WTC11 (cell line): ENCODE results near the gene RPIA. TPM values are rescaled to one million over a fixed set of nuclear protein-coding genes. Genes with fewer than 3 reads are reported as not detected.
A peak's percentile ranks its signal among the peaks of the same experiment; 100 is the strongest.

ENCODE experiments used
- AFF4 ChIP-seq: sonication (generic); formaldehyde crosslinking; IDR thresholded peaks from 2 replicates; pipeline ENCODE4 v1.8.1; 2023; ENCODE audit warnings: mild to moderate bottlenecking, missing genetic modification reagents, borderline replicate concordance
- AR ChIP-seq: fragments of 250-450 bp; sonication (Bioruptor Pico); IDR thresholded peaks from 2 replicates; pipeline ENCODE4 v1.9.0; 2021; ENCODE audit warnings: mild to moderate bottlenecking
- CBFB ChIP-seq: sonication (generic); formaldehyde crosslinking; IDR thresholded peaks from 2 replicates; pipeline ENCODE4 v1.8.1; 2022; ENCODE audit warnings: mild to moderate bottlenecking, low read depth, missing genetic modification reagents
- CREB1 ChIP-seq: sonication (generic); formaldehyde crosslinking; IDR thresholded peaks from 2 replicates; pipeline ENCODE4 v1.8.0; 2023; ENCODE audit warnings: mild to moderate bottlenecking, missing genetic modification reagents
- E2F1 ChIP-seq: sonication (generic); formaldehyde crosslinking; IDR thresholded peaks from 2 replicates; pipeline ENCODE4 v1.8.0; 2022; ENCODE audit warnings: mild to moderate bottlenecking, missing genetic modification reagents
- FOXP1 ChIP-seq: sonication (generic); formaldehyde crosslinking; IDR thresholded peaks from 2 replicates; pipeline ENCODE4 v1.8.0; 2022; ENCODE audit warnings: missing genetic modification reagents, mild to moderate bottlenecking, moderate library complexity, borderline replicate concordance
- GABPB1 ChIP-seq: sonication (generic); formaldehyde crosslinking; IDR thresholded peaks from 2 replicates; pipeline ENCODE4 v1.8.1; 2023; ENCODE audit warnings: mild to moderate bottlenecking, missing genetic modification reagents
- JAZF1 ChIP-seq: fragments of 250-450 bp; sonication (Bioruptor Pico); IDR thresholded peaks from 2 replicates; pipeline ENCODE4 v1.9.0; 2021; ENCODE audit warnings: moderate library complexity, mild to moderate bottlenecking, inconsistent platforms
- MXD4 ChIP-seq: fragments of 250-450 bp; sonication (Bioruptor Pico); IDR thresholded peaks from 2 replicates; pipeline ENCODE4 v1.8.0; 2021; ENCODE audit warnings: mild to moderate bottlenecking, moderate library complexity, borderline replicate concordance
- NR1H2 ChIP-seq: sonication (generic); formaldehyde crosslinking; IDR thresholded peaks from 2 replicates; pipeline ENCODE4 v1.9.0; 2021; ENCODE audit warnings: mild to moderate bottlenecking, moderate library complexity, missing genetic modification reagents
- NR2C2 ChIP-seq: sonication (generic); formaldehyde crosslinking; IDR thresholded peaks from 2 replicates; pipeline ENCODE4 v1.8.0; 2022; ENCODE audit warnings: mild to moderate bottlenecking, missing genetic modification reagents
- PRDM15 ChIP-seq: sonication (generic); formaldehyde crosslinking; IDR thresholded peaks from 2 replicates; pipeline ENCODE4 v1.8.0; 2022; ENCODE audit warnings: missing genetic modification reagents
- PREB ChIP-seq: sonication (generic); formaldehyde crosslinking; IDR thresholded peaks from 2 replicates; pipeline ENCODE4 v1.8.1; 2022; ENCODE audit warnings: mild to moderate bottlenecking, missing genetic modification reagents, moderate library complexity, borderline replicate concordance
- TEAD1 ChIP-seq: sonication (generic); formaldehyde crosslinking; IDR thresholded peaks from 2 replicates; pipeline ENCODE4 v1.8.0; 2022; ENCODE audit warnings: mild to moderate bottlenecking, missing genetic modification reagents
- TP53 ChIP-seq: sonication (generic); formaldehyde crosslinking; IDR thresholded peaks from 2 replicates; pipeline ENCODE4 v1.8.1; 2023; ENCODE audit warnings: mild to moderate bottlenecking, missing genetic modification reagents
- ZBTB21 ChIP-seq: sonication (generic); formaldehyde crosslinking; IDR thresholded peaks from 2 replicates; pipeline ENCODE4 v1.8.1; 2023; ENCODE audit warnings: mild to moderate bottlenecking, missing genetic modification reagents, borderline replicate concordance
- ZNF138 ChIP-seq: sonication (generic); formaldehyde crosslinking; conservative IDR thresholded peaks from 2 replicates; pipeline ENCODE4 v1.8.1; 2022; ENCODE audit warnings: mild to moderate bottlenecking, moderate library complexity, missing genetic modification reagents
- ZNF263 ChIP-seq: sonication (generic); formaldehyde crosslinking; IDR thresholded peaks from 2 replicates; pipeline ENCODE4 v1.8.1; 2022; ENCODE audit warnings: low read depth, mild to moderate bottlenecking, moderate library complexity, missing genetic modification reagents
- ZNF396 ChIP-seq: fragments of 250-450 bp; sonication (Bioruptor Pico); IDR thresholded peaks from 2 replicates; pipeline ENCODE4 v1.8.0; 2021; ENCODE audit warnings: mild to moderate bottlenecking, moderate library complexity, borderline replicate concordance
- ZNF423 ChIP-seq: fragments of 250-450 bp; sonication (Bioruptor Pico); IDR thresholded peaks from 2 replicates; pipeline ENCODE4 v2.1.2; 2022; ENCODE audit warnings: mild to moderate bottlenecking, moderate library complexity
- ZNF671 ChIP-seq: fragments of 250-450 bp; sonication (Bioruptor Pico); IDR thresholded peaks from 2 replicates; pipeline ENCODE4 v1.8.0; 2021; ENCODE audit warnings: mild to moderate bottlenecking
- total RNA-seq: library from RNA; stranded (reverse); gene quantifications from 3 replicates; pipeline ENCODE4 v1.2.3, GENCODE V29; 2021
- TF ChIP-seq, protein P1 (sequence below): sonication (generic); formaldehyde crosslinking; IDR thresholded peaks from 2 replicates; pipeline ENCODE4 v1.8.0; 2023; ENCODE audit warnings: missing genetic modification reagents
- TF ChIP-seq, protein P2 (sequence below): sonication (generic); formaldehyde crosslinking; IDR thresholded peaks from 2 replicates; pipeline ENCODE4 v1.8.0; 2022; ENCODE audit warnings: mild to moderate bottlenecking, missing genetic modification reagents
- TF ChIP-seq, protein P3 (sequence below): sonication (generic); formaldehyde crosslinking; IDR thresholded peaks from 2 replicates; pipeline ENCODE4 v1.8.1; 2023; ENCODE audit warnings: mild to moderate bottlenecking, missing genetic modification reagents, moderate library complexity

RPIA gene
- total RNA-seq, 1 experiment from 2014 or later = 23.4 TPM

DNA sequence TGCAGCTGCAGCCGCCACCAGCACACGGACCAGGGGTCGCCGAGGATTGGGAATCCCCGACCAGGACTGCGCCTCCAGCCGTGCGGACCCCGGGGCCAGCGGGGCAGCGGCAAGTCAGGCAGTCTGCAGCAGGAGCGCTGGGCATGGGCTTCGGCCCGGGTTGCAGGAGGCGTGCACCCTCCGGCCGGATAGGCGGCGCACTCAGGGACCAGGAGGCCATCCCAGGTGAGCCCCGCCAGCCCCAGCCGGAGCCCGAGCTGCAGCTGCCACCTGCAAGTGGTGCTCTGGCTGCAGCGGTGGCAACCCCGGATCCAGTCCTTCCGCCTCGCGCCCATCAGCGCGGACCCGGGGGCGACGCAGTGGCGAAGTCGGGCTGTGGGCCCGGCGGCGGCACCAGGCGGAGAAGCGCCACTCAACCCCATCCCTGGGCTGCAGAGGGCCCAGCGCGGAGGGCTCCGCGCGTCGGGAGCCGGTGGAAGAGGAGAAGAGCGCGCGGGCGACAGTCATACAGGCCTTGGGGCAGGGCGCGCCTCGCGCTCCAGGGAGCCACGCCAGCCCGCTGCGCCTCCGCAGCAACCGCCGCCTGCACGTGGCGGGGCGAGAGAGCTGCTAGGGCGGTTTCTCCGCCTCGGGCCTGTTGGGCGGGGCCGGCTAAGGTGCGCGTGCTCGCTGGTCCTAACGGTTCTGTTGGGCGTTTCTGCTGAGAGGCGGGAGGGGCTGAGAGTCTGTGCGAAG, 73.8 kb downstream of the RPIA start (continued):
- TF ChIP-seq ZNF263 (CRISPR knock-in tag) (peak; percentile 53; the same call in 1 of the 2 replicates), NR2C2 (CRISPR knock-in tag) (no peak), ZNF423 (CRISPR knock-in tag) (peak; percentile 52), GABPB1 (no peak), FOXP1 (peak; percentile 96), PRDM15 (CRISPR knock-in tag) (no peak), AFF4 (CRISPR knock-in tag) (0 out of 2 replicates have a peak, but pooled peaks have one; percentile 38), PREB (CRISPR knock-in tag) (no peak), ZNF396 (CRISPR knock-in tag) (no peak), MXD4 (no peak), ZNF138 (CRISPR knock-in tag) (no peak), CBFB (CRISPR knock-in tag) (no peak), JAZF1 (CRISPR knock-in tag) (no peak), ZNF671 (CRISPR knock-in tag) (no peak), NR1H2 (no peak), E2F1 (CRISPR knock-in tag) (peak; percentile 93), TP53 (peak; percentile 89), ZBTB21 (CRISPR knock-in tag) (peak; percentile 81; the same call in 1 of the 2 replicates), AR (CRISPR knock-in tag) (no peak), TEAD1 (CRISPR knock-in tag) (peak; percentile 86), CREB1 (CRISPR knock-in tag) (peak; percentile 84)
- TF ChIP-seq, protein P1, sequence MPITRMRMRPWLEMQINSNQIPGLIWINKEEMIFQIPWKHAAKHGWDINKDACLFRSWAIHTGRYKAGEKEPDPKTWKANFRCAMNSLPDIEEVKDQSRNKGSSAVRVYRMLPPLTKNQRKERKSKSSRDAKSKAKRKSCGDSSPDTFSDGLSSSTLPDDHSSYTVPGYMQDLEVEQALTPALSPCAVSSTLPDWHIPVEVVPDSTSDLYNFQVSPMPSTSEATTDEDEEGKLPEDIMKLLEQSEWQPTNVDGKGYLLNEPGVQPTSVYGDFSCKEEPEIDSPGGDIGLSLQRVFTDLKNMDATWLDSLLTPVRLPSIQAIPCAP (CRISPR knock-in tag) = peak; percentile 94
- TF ChIP-seq, protein P2, sequence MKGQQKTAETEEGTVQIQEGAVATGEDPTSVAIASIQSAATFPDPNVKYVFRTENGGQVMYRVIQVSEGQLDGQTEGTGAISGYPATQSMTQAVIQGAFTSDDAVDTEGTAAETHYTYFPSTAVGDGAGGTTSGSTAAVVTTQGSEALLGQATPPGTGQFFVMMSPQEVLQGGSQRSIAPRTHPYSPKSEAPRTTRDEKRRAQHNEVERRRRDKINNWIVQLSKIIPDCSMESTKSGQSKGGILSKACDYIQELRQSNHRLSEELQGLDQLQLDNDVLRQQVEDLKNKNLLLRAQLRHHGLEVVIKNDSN (CRISPR knock-in tag) = peak; percentile 69; the same call in 1 of the 2 replicates
- TF ChIP-seq, protein P3, sequence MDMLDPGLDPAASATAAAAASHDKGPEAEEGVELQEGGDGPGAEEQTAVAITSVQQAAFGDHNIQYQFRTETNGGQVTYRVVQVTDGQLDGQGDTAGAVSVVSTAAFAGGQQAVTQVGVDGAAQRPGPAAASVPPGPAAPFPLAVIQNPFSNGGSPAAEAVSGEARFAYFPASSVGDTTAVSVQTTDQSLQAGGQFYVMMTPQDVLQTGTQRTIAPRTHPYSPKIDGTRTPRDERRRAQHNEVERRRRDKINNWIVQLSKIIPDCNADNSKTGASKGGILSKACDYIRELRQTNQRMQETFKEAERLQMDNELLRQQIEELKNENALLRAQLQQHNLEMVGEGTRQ (CRISPR knock-in tag) = peak; percentile 30; the same call in 1 of the 2 replicates
